ENCODE measurements around the gene CPNE6. TPM values are rescaled to one million over a fixed set of nuclear protein-coding genes. Genes with fewer than 3 reads are reported as not detected.

Gene CPNE6
- polyA plus RNA-seq, 1 donor (not counting 4 experiments of a cell fraction or from before 2014, with no cell fraction given): not detected

DNA sequence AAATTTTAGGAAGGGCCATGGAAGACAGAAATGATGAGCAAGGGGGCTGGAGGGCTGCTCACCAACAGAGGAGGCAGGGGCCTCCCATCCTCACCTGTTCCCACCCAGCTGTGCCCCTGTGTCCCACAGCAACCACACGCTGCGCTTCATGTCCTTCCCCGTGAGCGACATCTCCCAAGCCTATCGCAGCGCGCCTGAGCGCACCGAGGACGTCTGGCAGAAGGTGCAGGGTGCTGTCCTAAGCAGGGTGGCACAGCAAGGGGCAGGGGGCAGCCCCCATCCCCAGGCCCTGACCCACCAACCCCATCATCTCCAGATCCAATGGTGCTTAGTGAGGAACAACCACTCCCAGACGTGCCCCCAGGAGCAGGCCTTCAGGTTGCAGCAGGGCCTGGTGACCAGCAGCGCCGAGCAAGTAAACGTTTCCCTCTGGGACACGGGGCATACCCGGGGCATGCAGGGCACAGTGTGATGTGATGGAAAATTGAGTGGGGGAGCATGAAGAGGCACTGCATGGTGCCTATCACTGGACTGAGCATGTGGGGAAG lies 11.4 kb upstream of the CPNE6 start:
- FAIRE-seq (no peak), DNase-seq (ENCODE audit: low read depth, low spot score) (no peak)
- Histone ChIP-seq H3K4me2 (ENCODE audit: control insufficient read depth, extremely low read depth, insufficient read depth, low read depth, low read length) (no peak overlapping the region), H3K4me1 (ENCODE audit: control insufficient read depth, extremely low read depth, insufficient read depth, low read length) (no peaks in the 10 kb centered on the region), H3K36me3 (ENCODE audit: control insufficient read depth in 2 of 2, extremely low read depth in 1 of 2, insufficient read depth in 2 of 2, low read length in 2 of 2) (no peaks in the 10 kb centered on the region), H2AFZ (ENCODE audit: control insufficient read depth, low read length) (no peak overlapping the region), H3K9me1 (ENCODE audit: control insufficient read depth, extremely low read depth, insufficient read depth, low read length) (no peaks in the 10 kb centered on the region), H4K20me1 (ENCODE audit: control insufficient read depth, extremely low read depth, insufficient read depth, low read length) (no peaks in the 10 kb centered on the region), H3K27ac (ENCODE audit: control insufficient read depth, insufficient read depth, low read length) (no peak overlapping the region), H3K27me3 (ENCODE audit: control insufficient read depth, extremely low read depth, insufficient read depth, low read length) (no peaks in the 10 kb centered on the region), H3K9me3 (ENCODE audit: control insufficient read depth, low read depth, low read length) (no peaks in the 10 kb centered on the region), H3K79me2 (ENCODE audit: control insufficient read depth, insufficient read depth, low read length) (no peaks in the 10 kb centered on the region), H3K4me3 (ENCODE audit: control insufficient read depth in 2 of 3, extremely low read depth in 1 of 3, insufficient read depth in 2 of 3, low read depth in 1 of 3, low read length in 3 of 3) (no peak overlapping the region), H3K9ac (ENCODE audit: control insufficient read depth, extremely low read depth, insufficient read depth, low read length) (no peak overlapping the region)
- TF ChIP-seq EZH2 (IDR thresholded peaks at IDR 0.05; ENCODE audit: low read length): no peak
- TF ChIP-seq, protein P1, sequence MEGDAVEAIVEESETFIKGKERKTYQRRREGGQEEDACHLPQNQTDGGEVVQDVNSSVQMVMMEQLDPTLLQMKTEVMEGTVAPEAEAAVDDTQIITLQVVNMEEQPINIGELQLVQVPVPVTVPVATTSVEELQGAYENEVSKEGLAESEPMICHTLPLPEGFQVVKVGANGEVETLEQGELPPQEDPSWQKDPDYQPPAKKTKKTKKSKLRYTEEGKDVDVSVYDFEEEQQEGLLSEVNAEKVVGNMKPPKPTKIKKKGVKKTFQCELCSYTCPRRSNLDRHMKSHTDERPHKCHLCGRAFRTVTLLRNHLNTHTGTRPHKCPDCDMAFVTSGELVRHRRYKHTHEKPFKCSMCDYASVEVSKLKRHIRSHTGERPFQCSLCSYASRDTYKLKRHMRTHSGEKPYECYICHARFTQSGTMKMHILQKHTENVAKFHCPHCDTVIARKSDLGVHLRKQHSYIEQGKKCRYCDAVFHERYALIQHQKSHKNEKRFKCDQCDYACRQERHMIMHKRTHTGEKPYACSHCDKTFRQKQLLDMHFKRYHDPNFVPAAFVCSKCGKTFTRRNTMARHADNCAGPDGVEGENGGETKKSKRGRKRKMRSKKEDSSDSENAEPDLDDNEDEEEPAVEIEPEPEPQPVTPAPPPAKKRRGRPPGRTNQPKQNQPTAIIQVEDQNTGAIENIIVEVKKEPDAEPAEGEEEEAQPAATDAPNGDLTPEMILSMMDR (optimal IDR thresholded peaks at IDR 0.05 in 1 of 3, IDR thresholded peaks at IDR 0.05 in 1 of 3, conservative IDR thresholded peaks at IDR 0.05 in 1 of 3; ENCODE audit: extremely low read depth in 1 of 3, insufficient read depth in 2 of 3, low read length in 3 of 3): no peak
- dilution Hi-C loops (cut with MboI; ENCODE audit: extremely low pct_ligation_motif_present, low sequenced_read_pairs): no loop called here

DNA sequence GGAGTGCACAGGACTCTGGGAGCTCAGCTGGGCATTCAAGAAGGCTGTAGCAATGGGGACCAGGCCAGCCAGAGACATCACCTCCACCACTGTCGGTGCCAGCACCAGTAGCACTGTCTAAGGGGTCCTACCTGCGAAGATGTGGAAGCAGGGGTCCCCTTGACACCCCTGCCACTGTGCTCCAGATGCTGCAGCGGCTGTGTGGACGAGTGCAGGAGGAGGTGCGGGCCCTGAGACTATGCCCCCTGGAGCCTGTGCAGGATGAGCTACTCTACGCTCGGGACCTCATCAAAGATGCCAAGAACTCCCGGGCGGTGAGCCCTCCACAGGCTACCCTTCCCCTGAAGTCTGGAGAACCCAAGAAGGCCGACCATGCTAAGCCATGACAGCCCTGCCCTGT lies 10.9 kb upstream of the CPNE6 start:
- Histone ChIP-seq H3K4me3 (ENCODE audit: control insufficient read depth in 2 of 3, extremely low read depth in 1 of 3, insufficient read depth in 2 of 3, low read depth in 1 of 3, low read length in 3 of 3) (no peak overlapping the region), H3K27ac (ENCODE audit: control insufficient read depth, insufficient read depth, low read length) (no peak overlapping the region), H3K4me1 (ENCODE audit: control insufficient read depth, extremely low read depth, insufficient read depth, low read length) (no peaks in the 10 kb centered on the region), H4K20me1 (ENCODE audit: control insufficient read depth, extremely low read depth, insufficient read depth, low read length) (no peaks in the 10 kb centered on the region), H3K4me2 (ENCODE audit: control insufficient read depth, extremely low read depth, insufficient read depth, low read depth, low read length) (no peak overlapping the region), H3K36me3 (ENCODE audit: control insufficient read depth in 2 of 2, extremely low read depth in 1 of 2, insufficient read depth in 2 of 2, low read length in 2 of 2) (no peaks in the 10 kb centered on the region), H3K9me3 (ENCODE audit: control insufficient read depth, low read depth, low read length) (no peaks in the 10 kb centered on the region), H3K27me3 (ENCODE audit: control insufficient read depth, extremely low read depth, insufficient read depth, low read length) (no peaks in the 10 kb centered on the region), H3K9me1 (ENCODE audit: control insufficient read depth, extremely low read depth, insufficient read depth, low read length) (no peaks in the 10 kb centered on the region), H3K79me2 (ENCODE audit: control insufficient read depth, insufficient read depth, low read length) (no peaks in the 10 kb centered on the region), H3K9ac (ENCODE audit: control insufficient read depth, extremely low read depth, insufficient read depth, low read length) (no peak overlapping the region), H2AFZ (ENCODE audit: control insufficient read depth, low read length) (no peak overlapping the region)
- no peak for TF ChIP-seq EZH2 (IDR thresholded peaks at IDR 0.05; ENCODE audit: low read length)
- TF ChIP-seq, protein P1 (optimal IDR thresholded peaks at IDR 0.05 in 1 of 3, IDR thresholded peaks at IDR 0.05 in 1 of 3, conservative IDR thresholded peaks at IDR 0.05 in 1 of 3; ENCODE audit: extremely low read depth in 1 of 3, insufficient read depth in 2 of 3, low read length in 3 of 3): no peak
- dilution Hi-C loops (cut with MboI; ENCODE audit: extremely low pct_ligation_motif_present, low sequenced_read_pairs): no loop called here
- DNase-seq (ENCODE audit: low read depth, low spot score) (no peak), FAIRE-seq (no peak)
